IMR-90 (cell line): ENCODE results near the gene ITPR3. TPM values are rescaled to one million over a fixed set of nuclear protein-coding genes. Genes with fewer than 3 reads are reported as not detected.

Experiments
- ATAC-seq: fragments of 200-7000 bp; cut with Tn5 transposase; 2 replicates; pipeline ENCODE4 v1.9.1; 2020; ENCODE audit warnings: low read depth, mild to moderate bottlenecking, moderate library complexity
- BruUV-seq: library from RNA; stranded (reverse); fragments of 400-500 nt; replicated peaks from 2 replicates; lab custom pipeline; 2021; lab: Mats Ljungman, UMichigan
- CTCF ChIA-PET: fragments of 300-600 bp; formaldehyde crosslinking; extraction: SDS; loops from one replicate; lab custom pipeline; 2021; ENCODE audit warnings: antibody characterized with exemption; lab: Yijun Ruan, JAX
- POLR2A ChIA-PET: fragments of 300-600 bp; sonication (Branson Sonifier 250); formaldehyde crosslinking; loops from one replicate; lab custom pipeline; 2022; ENCODE audit warnings: antibody characterized with exemption; ENCODE audit not compliant: unreplicated experiment; lab: Charles Lee
- DNase-seq: peaks from one replicate; pipeline ENCODE4 v3.0.0; 2013
- H2AFZ ChIP-seq: replicated peaks from 2 replicates; pipeline ENCODE3; 2013; ENCODE audit warnings: low read length, mild to moderate bottlenecking; ENCODE audit not compliant: poor library complexity
- H2AK5ac ChIP-seq: 2 replicates; pipeline ENCODE4 v1.6.1; 2013; ENCODE audit warnings: low read depth, low read length, inconsistent platforms
- H2AK9ac ChIP-seq: replicated peaks from 2 replicates; pipeline ENCODE3; 2013; ENCODE audit warnings: mild to moderate bottlenecking, low read depth, low read length, moderate library complexity; ENCODE audit not compliant: poor library complexity
- H2BK120ac ChIP-seq: 2 replicates; pipeline ENCODE4 v1.6.1; 2013; ENCODE audit warnings: low read depth, low read length, inconsistent platforms
- H2BK15ac ChIP-seq: 3 replicates; pipeline ENCODE4 v1.6.1; 2013; ENCODE audit warnings: low read depth, low read length, inconsistent platforms
- H2BK20ac ChIP-seq: 2 replicates; pipeline ENCODE4 v1.6.1; 2013; ENCODE audit warnings: low read depth, mild to moderate bottlenecking, inconsistent platforms, low read length, moderate library complexity
- H2BK5ac ChIP-seq: 2 replicates; pipeline ENCODE4 v1.6.1; 2013; ENCODE audit warnings: mild to moderate bottlenecking, low read depth, low read length, inconsistent platforms; ENCODE audit not compliant: poor library complexity, severe bottlenecking
- H3K14ac ChIP-seq: replicated peaks from 2 replicates; pipeline ENCODE4 v1.6.1; 2013; ENCODE audit warnings: low read depth, low read length, inconsistent platforms
- H3K18ac ChIP-seq: 2 replicates; pipeline ENCODE4 v1.6.1; 2013; ENCODE audit warnings: low read depth, low read length, control low read depth
- H3K23ac ChIP-seq: 2 replicates; pipeline ENCODE4 v1.6.1; 2013; ENCODE audit warnings: low read depth, low read length, inconsistent platforms
- H3K27ac ChIP-seq: 2 replicates; pipeline ENCODE4 v1.5.1; 2013; ENCODE audit warnings: mild to moderate bottlenecking, control low read depth, low read length; ENCODE audit not compliant: insufficient read depth
- H3K27me3 ChIP-seq: 2 replicates; pipeline ENCODE4 v1.6.1; 2013; ENCODE audit warnings: low read length; ENCODE audit not compliant: control insufficient read depth, insufficient read depth
- H3K36me3 ChIP-seq: 2 replicates; pipeline ENCODE4 v1.6.1; 2013; ENCODE audit warnings: low read length, mixed read lengths; ENCODE audit not compliant: control insufficient read depth, insufficient read depth
- H3K4ac ChIP-seq: 2 replicates; pipeline ENCODE4 v1.6.1; 2013; ENCODE audit warnings: low read depth, low read length, inconsistent platforms
- H3K4me1 ChIP-seq: 2 replicates; pipeline ENCODE4 v1.6.1; 2013; ENCODE audit warnings: low read length, mixed read lengths; ENCODE audit not compliant: control insufficient read depth, insufficient read depth
- H3K4me2 ChIP-seq: 2 replicates; pipeline ENCODE4 v1.6.1; 2013; ENCODE audit warnings: low read depth, mild to moderate bottlenecking, control low read depth, low read length, moderate library complexity
- H3K4me3 ChIP-seq: 2 replicates; pipeline ENCODE4 v1.5.1; 2013; ENCODE audit warnings: low read depth, mild to moderate bottlenecking, control low read depth, low read length, moderate library complexity; ENCODE audit not compliant: insufficient read depth
- H3K56ac ChIP-seq: 2 replicates; pipeline ENCODE4 v1.6.1; 2013; ENCODE audit warnings: low read length, inconsistent platforms; ENCODE audit not compliant: insufficient read depth; ENCODE audit errors: extremely low read depth
- H3K79me1 ChIP-seq, 2 experiments: 2 replicates each; pipeline ENCODE4 v1.6.1; 2013; ENCODE audit warnings: low read length in 2 of 2, inconsistent platforms in 1 of 2, low read depth in 1 of 2
- H3K9ac ChIP-seq: 2 replicates; pipeline ENCODE4 v1.6.1; 2013; ENCODE audit warnings: low read depth, low read length, control low read depth
- H3K9me1 ChIP-seq: 2 replicates; pipeline ENCODE4 v1.6.1; 2013; ENCODE audit warnings: low read length, inconsistent platforms; ENCODE audit not compliant: insufficient read depth
- H3K9me3 ChIP-seq: 2 replicates; pipeline ENCODE4 v1.6.1; 2013; ENCODE audit warnings: low read length; ENCODE audit not compliant: control insufficient read depth, insufficient read depth
- H4K20me1 ChIP-seq: 2 replicates; pipeline ENCODE4 v1.6.1; 2013; ENCODE audit warnings: low read length, inconsistent platforms; ENCODE audit not compliant: insufficient read depth
- H4K5ac ChIP-seq: 2 replicates; pipeline ENCODE4 v1.6.1; 2013; ENCODE audit warnings: mild to moderate bottlenecking, low read depth, low read length, control low read depth
- H4K8ac ChIP-seq, 2 experiments: 2 replicates each; pipeline ENCODE4 v1.6.1; 2013; ENCODE audit warnings: low read depth in 2 of 2, low read length in 2 of 2, control low read depth in 1 of 2, inconsistent platforms in 1 of 2
- H4K91ac ChIP-seq: 2 replicates; pipeline ENCODE4 v1.6.1; 2013; ENCODE audit warnings: low read depth, low read length, inconsistent platforms; ENCODE audit not compliant: insufficient read depth
- BHLHE40 ChIP-seq: fragments of 150-350 bp; IDR thresholded peaks from 2 replicates; pipeline ENCODE4 v1.6.1; 2016; ENCODE audit warnings: mild to moderate bottlenecking, low read depth, low read length
- CTCF ChIP-seq: conservative IDR thresholded peaks from 2 replicates; pipeline ENCODE4 v1.5.1; 2012; ENCODE audit warnings: mild to moderate bottlenecking, low read depth, low read length, improper control_type of control experiment
- POLR2A ChIP-seq: IDR thresholded peaks from 2 replicates; pipeline ENCODE4 v1.6.1; 2012; ENCODE audit warnings: mild to moderate bottlenecking, low read depth, low read length
- WGBS, 2 experiments: methylation state at CpG; one replicate each; pipeline versions ENCODE4 v1.1.5 to v1.1.7; 2013; ENCODE audit warnings: missing lambda C conversion rate in 2 of 2; ENCODE audit not compliant: insufficient read length in 1 of 2; ENCODE audit errors: extremely low coverage in 2 of 2; 5-methylcytosine and 5-hydroxymethylcytosine counted together
- dilution Hi-C: fragments of 300-500 bp; cut with HindIII; formaldehyde crosslinking; loops from one replicate; pipeline ENCODE4 v1.14.3; 2018; ENCODE audit warnings: low sequenced_read_pairs; ENCODE audit not compliant: unreplicated experiment
- in situ Hi-C: fragments of 300-500 bp; cut with MboI; formaldehyde crosslinking; loops from 3 replicates; pipeline ENCODE4 v1.14.3; 2019; ENCODE audit warnings: low sequenced_read_pairs, inconsistent platforms, mixed read lengths
- intact Hi-C: fragments of 100-400 bp; cut with micrococcal nuclease; formaldehyde crosslinking; loops from 2 replicates; pipeline ENCODE4 v1.10.0; 2022
- polyA plus RNA-seq, 3 experiments: library from polyadenylated mRNA; depleted of rRNA; stranded (reverse); fragments of >200 nt; gene quantifications; 2 replicates each; pipeline ENCODE4 v1.2.3, GENCODE V29; 2012; ENCODE audit warnings: low replicate concordance in 1 of 3
- total RNA-seq: library from RNA; depleted of rRNA; stranded (reverse); fragments of >200 nt; gene quantifications from 2 replicates; pipeline ENCODE4 v1.2.3, GENCODE V29; 2012

The ITPR3 gene
- total and polyA plus RNA-seq, 2 of the 4 experiments (the other 2 are of a cell fraction), result 1.6 to 3.7 TPM

GRCh38 chr6:33709605-33710295, 88.6 kb downstream of the ITPR3 start:
- intact Hi-C loops (loop anchor here (2.0 kb wide), 2 partner anchors 61 to 317 kb away; no protein-coding TSS in a partner anchor), in situ Hi-C loops (loop anchor here (10.0 kb wide), 2 partner anchors 255 to 445 kb away; partner anchors contain the start of gene ZBTB9), dilution Hi-C loops (no loop called here)
- no peak overlapping the region for H2BK20ac ChIP-seq
- H4K8ac ChIP-seq, result no peak overlapping the region
- H4K20me1 ChIP-seq, result no peaks in the 10 kb centered on the region
- H2AK5ac ChIP-seq, result no peak overlapping the region
- ChIA-PET POLR2A (no interaction called here), CTCF (interaction anchor here (0.6 kb wide), 1 partner anchor 209 kb away, joined by 4 read pairs; no protein-coding TSS in a partner anchor)
- H3K9me3 ChIP-seq, result no peaks in the 10 kb centered on the region
- 96% methylated on average over 5 of the region's 10 CpGs; no CpG with 5 or more reads in 1 of the 2 experiments for WGBS, 2 experiments
- DNase-seq (no peak), ATAC-seq (no peak)
- no peak overlapping the region for H3K4me2 ChIP-seq
- H3K79me1 ChIP-seq, result peaks cover 17 to 39% of the 10 kb centered on the region in 2 experiments
- no peak for TF ChIP-seq BHLHE40
- no peak for TF ChIP-seq POLR2A
- no peak for TF ChIP-seq CTCF
- H3K14ac ChIP-seq, result no peak overlapping the region
- no peak overlapping the region for H2AK9ac ChIP-seq
- H2AFZ ChIP-seq, result no peak overlapping the region
- BruUV-seq, result no TSS peak
- H3K56ac ChIP-seq, result no peak overlapping the region
- no peak overlapping the region for H2BK120ac ChIP-seq
- no peak overlapping the region for H3K27ac ChIP-seq
- H3K23ac ChIP-seq, result no peak overlapping the region
- no peak overlapping the region for H4K91ac ChIP-seq
- H3K27me3 ChIP-seq, result peaks cover 4% of the 10 kb centered on the region; the same call in 1 of the 2 replicates
- H3K9me1 ChIP-seq, result peaks cover 8% of the 10 kb centered on the region
- no peak overlapping the region for H3K4me3 ChIP-seq
- no peak overlapping the region for H3K4ac ChIP-seq
- H3K4me1 ChIP-seq, result peaks cover 7% of the 10 kb centered on the region
- H2BK5ac ChIP-seq, result no peak overlapping the region
- peaks cover 8% of the 10 kb centered on the region for H3K36me3 ChIP-seq
- no peak overlapping the region for H3K9ac ChIP-seq
- H2BK15ac ChIP-seq, result no peak overlapping the region
- no peak overlapping the region for H4K5ac ChIP-seq
- H3K18ac ChIP-seq, result no peak overlapping the region
